NCI-H1092 (cell line): ENCODE data around the gene ELK3.

Experiments used
- DNase-seq: peaks from one replicate; lab custom pipeline; 2025; lab: John Stamatoyannopoulos, UW

Gene ELK3

DNA sequence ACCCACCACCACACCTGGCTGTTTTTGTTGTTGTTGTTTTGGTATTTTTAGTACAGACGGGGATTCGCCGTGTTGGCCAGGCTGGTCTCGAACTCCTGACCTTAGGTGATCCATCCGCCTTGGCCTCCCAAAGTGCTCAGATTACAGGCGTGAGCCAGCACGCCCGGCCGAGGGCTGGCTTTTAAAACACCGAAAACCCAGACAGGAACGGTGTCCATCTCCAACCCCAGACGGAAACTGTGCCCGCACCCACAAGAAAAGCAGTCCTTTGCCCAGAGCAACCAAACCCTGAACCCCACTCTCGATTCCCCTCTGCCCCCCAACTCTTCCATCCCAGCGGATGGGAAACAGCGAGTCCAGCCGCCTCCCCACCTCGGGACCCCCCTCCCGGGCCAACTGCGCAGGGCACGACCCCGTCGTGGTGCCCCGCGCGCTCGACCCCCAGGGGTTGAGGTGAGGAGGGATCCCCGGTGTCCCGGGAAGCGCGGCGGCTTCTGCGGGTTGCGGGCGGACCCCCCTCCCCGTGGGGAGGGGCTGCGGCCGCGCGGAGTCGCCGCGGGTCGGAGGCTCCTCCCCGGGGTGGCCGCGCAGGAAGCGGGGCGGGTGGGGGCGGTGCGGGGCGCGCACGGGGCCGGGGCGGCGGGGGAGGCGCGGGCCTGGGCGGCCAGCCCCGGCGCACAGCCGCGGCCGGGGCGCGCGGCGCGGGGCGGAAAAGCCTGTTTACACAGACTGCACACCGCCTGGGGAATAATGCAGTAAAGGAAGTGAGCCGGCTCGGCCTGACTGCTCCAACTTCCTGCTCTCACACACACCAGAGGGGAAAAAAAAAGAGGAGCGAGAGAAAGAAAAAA, at the start of gene ELK3:
Gene ELK3 (plus strand): TSS at position 651 of the 851 bp plus-strand sequence.
- DNase-seq, result peak; percentile 22

DNA sequence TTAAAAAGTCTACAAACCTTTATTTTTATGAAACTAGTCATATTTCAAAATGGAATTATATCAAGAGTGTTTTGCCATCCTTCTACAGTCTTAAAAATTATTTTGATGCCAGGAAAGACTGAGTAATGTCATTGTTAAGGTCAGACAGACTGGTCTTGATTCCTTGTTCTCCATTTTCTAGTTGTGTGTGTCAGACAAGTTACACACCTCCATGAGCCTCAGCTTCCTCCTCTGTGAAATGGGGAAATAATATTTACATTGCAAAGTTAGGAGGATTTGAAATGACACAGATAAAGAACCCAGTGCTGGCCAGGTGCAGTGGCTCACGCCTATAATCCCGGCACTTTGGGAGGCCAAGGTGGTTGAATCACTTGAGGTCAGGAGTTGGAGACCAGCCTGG, 47.4 kb upstream of the ELK3 start:
- DNase-seq, result no peak

DNA sequence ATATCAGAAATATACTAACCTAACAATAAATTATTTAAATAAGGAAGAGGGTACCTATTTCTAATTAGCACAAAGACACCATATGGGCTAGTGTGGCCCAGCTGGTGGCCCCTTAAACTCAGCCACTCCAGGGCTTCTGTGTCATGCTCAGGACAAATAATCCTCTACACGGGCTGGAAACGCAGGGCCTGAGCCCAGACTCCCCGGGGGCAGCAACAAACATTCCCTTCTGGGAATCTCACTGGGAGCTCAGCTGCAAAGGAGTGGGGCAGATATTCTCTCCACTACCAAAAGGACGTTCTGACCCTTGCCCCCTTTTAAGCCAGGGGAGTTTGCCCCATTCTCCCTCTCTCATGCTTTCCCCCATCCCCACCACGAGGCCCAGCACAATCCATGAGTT, 43.7 kb upstream of the ELK3 start:
- DNase-seq, result no peak

DNA sequence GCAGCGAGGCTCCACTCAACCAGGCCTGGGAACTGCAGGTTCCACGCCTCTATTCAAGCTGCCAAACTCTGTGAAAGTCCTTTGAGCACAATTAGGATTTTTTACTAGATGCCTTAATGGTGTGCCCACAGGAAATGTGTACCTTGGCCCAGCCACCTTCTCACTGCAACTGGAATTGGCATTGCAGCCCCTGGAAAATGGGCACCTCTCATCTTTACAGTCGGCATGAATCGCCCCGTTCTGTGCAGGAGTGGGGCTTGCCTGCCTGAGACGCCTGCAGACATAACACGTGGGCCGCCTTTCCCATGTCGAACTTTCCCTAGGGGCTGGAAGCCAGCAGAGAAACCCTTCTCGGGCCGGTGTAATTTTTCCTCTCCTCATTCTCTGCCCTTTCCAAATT, 42.0 kb upstream of the ELK3 start:
- DNase-seq, result no peak

DNA sequence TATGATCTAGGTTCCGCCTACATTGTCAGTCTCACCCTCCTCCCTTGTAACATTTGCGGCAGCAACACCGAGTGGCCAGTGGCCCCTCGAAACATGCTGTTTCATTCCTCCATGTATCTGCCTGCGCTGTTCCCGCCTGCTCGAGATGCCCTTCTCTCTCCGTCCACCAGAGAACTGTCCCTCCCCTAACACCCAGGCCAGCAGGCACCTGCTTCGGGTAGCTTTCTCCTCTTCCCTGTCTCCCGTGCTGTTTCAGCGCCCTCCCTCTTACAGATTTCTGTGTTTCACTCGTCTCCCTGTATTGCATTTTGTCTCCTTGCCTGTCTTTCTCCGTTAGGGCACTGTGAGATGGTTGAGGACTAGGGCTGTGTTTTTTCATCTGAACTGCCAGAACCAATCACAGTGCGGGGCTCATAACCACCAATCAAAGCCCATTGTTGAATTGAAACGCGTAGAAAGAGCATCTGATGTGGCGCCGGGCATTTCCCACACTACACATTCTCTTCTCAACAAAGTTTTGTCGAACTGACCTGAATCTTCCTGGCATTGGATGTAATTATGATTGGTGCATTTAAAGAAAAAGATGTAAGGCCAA, 40.9 kb upstream of the ELK3 start:
- DNase-seq, result no peak

DNA sequence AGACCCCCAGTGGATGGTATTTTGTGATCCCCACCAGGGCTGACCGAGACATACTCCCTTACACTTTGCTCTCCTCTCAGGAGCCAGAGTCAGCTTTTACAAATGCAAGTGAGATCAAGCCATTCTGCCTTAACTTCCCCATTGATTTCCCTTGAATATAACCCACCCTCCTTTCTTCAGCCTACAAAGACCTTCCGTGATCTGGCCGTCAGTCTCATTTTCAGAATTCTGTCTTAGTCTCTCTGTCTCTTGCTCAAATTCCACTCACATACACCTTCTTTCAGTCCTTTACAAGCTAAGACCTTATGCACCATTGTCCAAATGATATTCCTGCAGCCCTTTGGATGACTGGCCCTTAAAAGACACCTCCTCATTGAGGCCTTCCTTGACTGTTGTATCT, 39.0 kb upstream of the ELK3 start:
- no peak for DNase-seq

DNA sequence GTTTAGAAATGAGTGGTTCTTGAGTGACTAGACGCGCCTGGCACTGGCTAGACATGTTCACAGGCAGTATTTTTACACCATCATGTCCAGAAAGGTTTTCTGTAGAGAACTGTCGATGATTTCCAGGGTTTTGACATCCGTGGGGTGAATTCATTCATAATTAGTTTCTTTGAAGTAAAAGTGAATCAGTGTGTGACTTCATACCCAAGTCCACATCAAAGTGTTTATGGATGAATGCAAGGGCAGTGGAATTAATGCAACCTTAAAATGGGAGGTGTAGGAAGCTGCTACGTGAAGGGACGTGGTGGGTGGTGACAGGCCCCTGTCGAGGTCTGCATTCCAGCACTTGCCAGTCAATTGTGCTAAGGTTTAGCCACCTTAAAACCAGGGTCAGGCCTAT, 38.4 kb upstream of the ELK3 start:
- no peak for DNase-seq

DNA sequence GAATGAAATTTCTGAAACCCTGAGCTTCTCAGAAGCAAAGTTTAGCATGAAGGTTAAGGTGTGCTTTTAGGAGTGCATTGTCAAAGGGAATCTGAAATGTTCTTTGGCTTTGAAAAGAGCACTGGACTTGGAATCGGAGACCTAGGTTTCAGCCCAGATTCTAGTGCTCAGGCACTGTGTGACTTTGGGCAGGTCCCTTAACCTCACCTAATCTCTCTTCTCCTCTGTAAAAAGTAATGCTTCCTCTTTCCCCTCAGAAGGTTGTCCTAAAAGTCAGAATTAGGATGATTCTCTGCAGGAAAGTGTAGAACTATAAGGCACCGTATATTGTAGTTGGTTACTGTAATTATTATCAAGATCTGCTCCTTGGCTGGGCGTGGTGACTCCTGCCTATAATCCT, 38.0 kb upstream of the ELK3 start:
- DNase-seq, result no peak

DNA sequence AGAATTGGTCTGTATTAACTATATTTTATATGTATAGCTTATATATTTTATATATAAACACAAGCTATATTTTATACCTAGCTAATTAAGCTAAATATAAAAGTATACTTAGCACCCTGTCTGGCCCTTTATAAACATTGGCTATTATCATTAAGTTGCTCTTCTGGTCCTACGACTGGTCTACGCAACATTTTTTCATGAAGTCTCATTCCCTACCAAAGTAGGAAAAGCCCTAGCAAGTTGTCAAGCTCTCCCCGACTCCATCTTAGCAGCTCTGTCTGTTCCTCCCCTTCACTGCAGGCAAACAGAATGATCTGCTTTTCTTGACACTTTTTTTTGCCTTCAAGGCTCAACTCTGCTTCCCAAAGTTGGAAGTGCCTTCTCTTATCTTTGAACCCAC, 36.7 kb upstream of the ELK3 start:
- no peak for DNase-seq

DNA sequence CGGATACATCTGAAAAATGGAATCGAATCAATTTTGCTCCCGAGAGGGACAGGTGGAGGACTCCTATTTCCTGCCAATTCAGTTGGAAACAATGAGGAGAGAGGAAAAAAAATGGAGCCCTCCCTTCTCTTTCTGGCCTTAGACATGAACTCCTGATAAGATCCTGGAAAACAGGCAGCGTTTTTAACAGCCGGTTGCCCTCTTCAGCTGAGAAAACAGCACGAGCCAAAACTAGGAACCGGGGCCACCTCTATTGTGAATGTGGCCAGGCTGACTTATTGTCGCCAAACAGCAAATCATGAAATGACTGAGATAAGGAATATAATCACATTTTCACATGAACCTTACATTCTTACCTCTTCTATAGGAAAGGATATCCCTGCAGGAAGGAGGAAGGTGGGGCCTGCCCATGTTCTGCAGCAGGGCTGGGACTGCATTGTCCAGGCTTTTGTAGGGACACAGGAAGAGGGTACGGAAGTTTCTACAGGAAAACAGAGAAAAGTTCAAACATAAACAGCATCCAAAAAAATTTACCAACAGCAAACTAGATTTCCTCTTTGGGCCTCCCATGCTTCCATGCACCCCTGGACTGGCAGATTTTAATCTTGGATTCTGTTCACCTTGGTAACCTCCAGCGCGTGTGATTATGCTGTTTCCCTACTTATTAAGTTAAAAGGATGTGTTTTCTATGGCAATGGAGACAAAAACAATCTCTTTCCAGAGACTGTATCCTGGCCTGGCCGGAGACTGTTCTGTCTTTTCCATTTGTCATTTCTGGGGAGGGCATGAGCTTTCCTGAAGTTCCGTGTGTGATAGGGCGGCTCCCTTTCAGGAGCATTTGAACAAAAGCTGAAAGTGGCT, 29.0 kb upstream of the ELK3 start:
- no peak for DNase-seq

DNA sequence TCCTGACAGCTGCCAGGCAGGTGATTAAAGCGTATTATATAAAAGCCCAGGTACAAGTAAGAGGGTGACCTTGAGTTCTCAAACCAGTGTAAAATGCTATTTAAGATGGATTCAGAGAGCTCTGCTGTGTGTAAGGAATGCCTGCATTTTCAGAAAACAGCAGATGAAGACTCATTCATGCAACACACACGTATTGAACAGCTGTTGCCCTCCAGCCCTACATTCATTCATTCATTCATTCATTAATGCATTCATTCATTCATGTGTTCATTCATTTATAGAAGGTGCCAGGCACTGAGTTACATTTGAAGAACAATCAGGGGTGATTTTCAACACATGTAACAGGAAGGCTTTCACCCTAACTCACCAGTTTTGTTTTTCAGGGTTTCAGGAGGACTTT, 27.4 kb upstream of the ELK3 start:
- no peak for DNase-seq

DNA sequence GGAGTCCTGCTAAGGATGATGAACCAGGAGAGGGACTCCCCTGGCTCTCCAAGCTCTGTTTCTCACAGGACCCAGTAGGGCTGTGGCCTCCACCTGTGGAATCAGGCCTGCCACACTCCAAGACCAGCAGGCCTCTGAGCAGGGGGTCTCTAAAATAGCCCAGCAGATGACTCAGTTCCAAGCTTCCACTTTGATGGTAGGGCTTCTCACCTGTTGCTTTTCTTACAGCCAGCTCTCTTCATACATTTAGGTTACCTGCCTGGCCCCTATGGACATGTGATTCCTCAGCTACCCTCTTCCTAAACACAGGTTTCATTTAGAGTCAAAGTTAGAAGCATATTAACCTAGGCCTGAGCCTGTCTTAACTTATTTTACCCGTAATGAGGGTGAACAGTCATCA, 26.7 kb upstream of the ELK3 start:
- DNase-seq, result no peak

DNA sequence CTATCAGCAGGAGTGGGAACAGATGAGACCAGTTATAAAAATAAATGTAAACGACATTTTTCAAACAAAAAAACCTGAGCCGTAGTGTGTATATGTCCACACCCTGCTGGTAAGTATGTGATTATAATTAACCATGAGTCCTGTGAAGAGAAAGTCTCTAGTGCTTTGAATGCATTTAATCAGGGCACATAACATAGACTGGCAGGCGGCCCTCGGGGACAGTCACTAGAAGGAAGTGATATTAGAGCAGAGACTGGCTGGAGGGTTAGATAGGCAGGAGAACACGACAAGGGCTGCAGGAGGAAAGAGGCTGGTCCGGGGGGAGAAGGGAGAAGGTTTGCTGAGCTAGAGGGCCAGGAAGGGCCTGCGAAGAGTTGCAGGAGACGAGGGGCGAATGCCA, 23.8 kb upstream of the ELK3 start:
- DNase-seq, result no peak

DNA sequence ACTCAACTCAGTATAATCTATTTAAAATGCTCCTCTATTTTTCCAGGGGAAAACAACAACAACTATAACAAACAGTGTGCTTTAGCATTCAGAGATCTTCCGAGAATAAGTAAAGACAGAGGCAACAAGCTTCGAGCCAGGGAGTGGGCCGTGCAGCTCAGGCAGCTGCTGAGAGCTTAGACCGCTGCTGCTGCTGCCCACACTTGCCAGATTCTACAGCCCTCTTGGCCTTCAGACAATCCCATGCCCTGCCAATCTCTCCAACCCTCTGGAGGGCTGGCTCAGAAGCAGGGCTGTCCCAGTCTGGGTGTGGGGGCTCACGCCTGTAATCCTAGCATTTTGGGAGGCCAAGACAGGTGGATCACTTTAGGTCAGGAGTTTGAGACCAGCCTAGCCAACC, 23.4 kb upstream of the ELK3 start:
- no peak for DNase-seq

DNA sequence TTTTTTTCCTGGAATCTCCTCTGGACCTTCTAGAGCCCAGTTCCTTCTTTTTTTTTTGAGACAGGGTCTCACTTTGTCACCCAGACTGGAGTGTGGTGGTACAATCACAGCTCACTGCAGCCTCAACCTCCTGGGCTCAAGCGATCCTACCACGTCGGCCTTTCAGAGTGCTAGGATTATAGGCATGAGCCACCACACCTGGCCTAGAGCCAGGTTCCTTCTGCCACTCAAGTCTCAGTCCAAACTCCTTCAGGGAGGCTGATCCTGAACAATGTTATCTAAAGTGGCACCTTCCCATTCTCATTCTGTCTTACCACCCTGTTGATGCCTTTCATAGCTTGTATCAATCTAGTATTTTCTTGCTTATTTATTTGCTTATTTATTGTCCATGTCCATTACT, 22.3 kb upstream of the ELK3 start:
- DNase-seq, result no peak

DNA sequence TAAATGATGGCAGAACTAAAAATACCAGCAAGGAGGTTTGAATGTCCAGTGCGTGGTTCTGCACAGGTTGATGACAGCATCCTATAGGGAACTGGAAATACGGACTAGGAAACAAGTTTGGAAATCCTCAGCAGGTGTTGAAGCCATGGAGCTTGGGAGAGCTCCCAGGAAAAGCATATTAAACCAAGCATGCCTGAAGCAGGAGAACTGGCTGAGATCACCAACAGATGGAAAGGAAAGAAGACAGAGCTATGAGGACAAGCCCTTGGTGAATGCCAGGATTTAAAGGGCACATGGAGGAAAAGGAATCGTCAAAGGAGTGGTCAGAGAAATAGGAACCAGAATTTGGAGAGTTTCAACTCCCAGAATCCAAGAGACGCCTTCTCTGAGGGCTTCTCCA, 21.2 kb upstream of the ELK3 start:
- no peak for DNase-seq

DNA sequence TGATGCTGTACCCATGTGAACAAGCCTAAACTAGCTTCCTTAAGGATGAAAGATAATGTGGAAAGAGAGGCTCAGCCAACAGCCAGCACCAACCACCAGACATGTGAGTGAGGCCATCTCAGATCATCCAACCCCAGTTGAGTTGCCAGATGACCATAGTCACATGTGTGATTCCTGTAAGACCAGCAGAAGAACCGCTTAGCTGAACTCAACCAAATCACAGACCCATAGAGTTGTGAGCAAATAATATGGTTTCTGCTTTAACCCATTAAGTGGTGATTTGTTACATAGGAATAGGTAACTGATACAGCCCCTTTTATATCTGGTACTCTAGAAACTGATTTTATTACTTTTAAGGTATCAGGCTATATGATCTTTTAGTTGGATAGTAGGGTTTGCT, 17.6 kb upstream of the ELK3 start:
- DNase-seq, result no peak

DNA sequence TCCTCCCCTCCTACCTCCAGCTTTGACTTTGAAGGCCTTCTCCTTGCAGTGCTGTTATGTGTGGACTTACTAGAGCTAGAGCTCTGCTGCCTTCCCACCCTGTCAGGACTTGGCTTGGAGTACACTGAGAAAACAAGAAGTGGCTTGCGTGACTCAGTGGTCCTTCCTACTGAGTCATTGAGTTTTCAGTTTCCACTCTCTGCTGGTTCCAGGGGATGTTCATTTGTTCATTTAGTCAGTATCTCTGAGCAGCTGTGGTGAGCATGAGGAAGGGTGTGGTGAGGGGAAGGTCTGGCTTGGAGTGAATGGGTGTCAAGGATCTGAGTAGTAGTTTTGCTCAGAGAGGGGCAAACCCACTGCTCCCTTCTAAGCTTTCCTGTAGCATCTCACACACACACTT, 17.2 kb upstream of the ELK3 start:
- no peak for DNase-seq

DNA sequence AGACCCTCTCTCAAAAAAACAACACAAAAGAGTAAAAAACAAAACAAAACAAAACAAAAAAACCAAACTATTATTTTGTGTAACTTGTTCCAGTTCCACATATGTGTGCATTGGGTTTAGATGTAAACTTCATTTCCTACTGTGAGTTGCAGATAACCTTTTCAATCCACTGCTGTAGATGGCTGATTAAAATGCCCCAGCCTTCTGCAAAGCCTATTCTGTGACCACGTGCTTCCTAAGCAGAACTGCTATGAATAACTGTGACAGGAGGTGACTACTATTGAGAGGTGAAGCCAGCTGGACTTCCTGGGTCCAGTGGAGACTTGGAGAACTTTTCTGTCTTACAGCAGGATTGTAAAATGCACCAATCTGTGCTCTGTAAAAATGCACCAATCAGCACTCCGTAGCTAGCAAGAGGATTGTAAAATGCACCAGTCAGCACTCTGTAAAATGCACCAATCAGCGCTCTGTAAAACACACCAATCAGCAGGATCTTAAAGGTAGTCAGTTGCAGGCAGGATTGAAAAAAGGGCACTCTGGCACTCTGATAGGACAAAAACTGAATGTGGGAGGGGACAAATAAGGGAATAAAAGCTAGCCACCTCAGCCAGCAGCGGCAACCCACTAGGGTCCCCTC, 10.3 kb upstream of the ELK3 start:
- DNase-seq, result no peak

DNA sequence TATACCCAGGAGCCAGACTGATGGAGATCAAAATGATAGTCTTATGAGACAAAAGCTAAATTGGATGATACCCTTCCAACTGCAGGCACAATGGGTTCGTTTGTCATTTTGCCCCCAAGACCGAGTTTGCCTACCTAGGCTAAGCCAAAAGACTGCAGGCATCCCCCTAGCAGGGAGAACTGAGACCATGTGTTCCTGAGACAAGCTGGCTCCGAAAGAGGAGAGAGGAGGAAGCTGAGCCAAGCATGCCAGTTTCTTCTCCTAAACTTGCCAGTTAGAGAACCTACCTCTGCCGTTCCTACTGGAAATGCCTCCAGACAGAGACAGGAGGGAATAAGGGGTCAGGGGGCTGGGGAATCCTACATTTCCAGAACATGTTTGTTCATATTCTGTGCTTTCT, 8.3 kb upstream of the ELK3 start:
- no peak for DNase-seq

DNA sequence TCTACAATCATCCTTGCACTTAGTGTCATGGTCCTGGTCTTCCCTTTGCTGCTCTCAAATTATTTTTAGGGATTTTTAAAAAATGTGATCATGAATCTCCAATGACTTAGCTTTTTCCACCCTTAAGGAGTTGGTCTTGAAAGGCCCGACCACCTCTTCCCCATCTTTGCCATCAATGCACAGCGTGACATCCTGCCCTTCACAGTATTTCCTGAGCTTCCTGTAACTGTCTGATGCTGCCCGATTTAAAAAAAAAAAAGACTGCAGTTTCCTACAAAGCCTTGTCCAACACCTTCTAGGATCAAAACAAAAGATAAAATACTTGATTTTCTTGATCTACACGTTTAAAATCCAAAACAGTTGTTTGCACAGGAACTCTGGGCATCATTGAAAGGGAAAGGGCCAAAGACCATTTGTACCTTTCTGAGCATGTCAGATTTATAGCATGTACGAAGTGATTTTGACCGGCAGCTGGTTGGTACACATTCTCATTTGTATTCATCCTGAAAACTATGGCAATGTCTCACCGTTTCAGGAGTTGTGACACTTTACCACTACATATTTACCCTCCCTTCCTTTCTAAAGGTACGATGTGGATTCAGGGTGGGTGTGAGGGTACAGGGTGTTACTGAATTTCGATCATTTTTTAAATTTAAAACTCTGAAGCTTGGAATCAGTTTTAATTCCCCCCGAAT, 7.4 kb upstream of the ELK3 start:
- no peak for DNase-seq

DNA sequence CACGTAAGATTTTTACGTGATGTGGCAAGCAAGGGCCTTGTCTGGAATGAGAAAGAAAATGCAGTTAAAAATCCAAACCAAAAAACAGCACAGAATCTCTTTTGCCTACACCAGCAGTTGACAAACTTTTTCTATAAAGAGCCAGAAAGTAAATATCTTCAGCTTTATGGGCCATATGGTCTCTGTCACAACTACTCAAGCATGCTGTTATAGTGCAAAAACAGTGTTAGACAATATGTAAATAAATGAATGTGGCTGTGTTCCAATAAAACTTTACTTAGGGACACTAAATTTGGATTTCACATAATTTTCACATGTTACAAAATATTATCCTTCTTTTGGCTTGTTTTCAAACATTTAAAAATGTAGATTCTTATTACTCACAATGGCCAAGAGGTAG, 6.2 kb upstream of the ELK3 start:
- no peak for DNase-seq
